Mesendoderm (in vitro differentiated cells): ENCODE results near the gene MAP2K3.
"Not testable (repeated sequence)": the region's sequence is repeated elsewhere in the genome, so short reads cannot be mapped to it uniquely, and the experiment has no call there.

Source experiments
- DNase-seq: peaks from one replicate; pipeline ENCODE4 v3.0.0; 2013
- H2AK5ac ChIP-seq: 2 replicates; pipeline ENCODE4 v1.6.1; 2013; ENCODE audit warnings: low read length, inconsistent platforms
- H2BK120ac ChIP-seq: 2 replicates; pipeline ENCODE4 v1.6.1; 2013; ENCODE audit warnings: low read depth, mild to moderate bottlenecking, low read length, moderate library complexity, mixed read lengths
- H2BK15ac ChIP-seq: replicated peaks from 2 replicates; pipeline ENCODE4 v1.6.1; 2013; ENCODE audit warnings: low read depth, mild to moderate bottlenecking, moderate library complexity
- H2BK5ac ChIP-seq: 2 replicates; pipeline ENCODE4 v1.6.1; 2013; ENCODE audit warnings: low read length, inconsistent platforms
- H3K18ac ChIP-seq: 2 replicates; pipeline ENCODE4 v1.6.1; 2013; ENCODE audit warnings: mild to moderate bottlenecking, low read length, mixed read lengths
- H3K23ac ChIP-seq: one replicate; pipeline ENCODE4 v1.6.1; 2013; ENCODE audit warnings: low read length
- H3K27ac ChIP-seq: 2 replicates; pipeline ENCODE4 v1.5.1; 2013; ENCODE audit warnings: low read depth, mild to moderate bottlenecking, inconsistent platforms, low read length, moderate library complexity
- H3K27me3 ChIP-seq: 2 replicates; pipeline ENCODE4 v1.6.1; 2013; ENCODE audit warnings: low read length, control low read depth, mild to moderate bottlenecking, inconsistent platforms; ENCODE audit not compliant: insufficient read depth, poor library complexity
- H3K36me3 ChIP-seq: 2 replicates; pipeline ENCODE4 v1.6.1; 2013; ENCODE audit warnings: low read length, inconsistent platforms; ENCODE audit not compliant: control insufficient read depth, insufficient read depth
- H3K4ac ChIP-seq: one replicate; pipeline ENCODE4 v1.6.1; 2013; ENCODE audit warnings: low read depth, mild to moderate bottlenecking, low read length, moderate library complexity
- H3K4me1 ChIP-seq: 2 replicates; pipeline ENCODE4 v1.6.1; 2013; ENCODE audit warnings: low read depth, low read length, inconsistent platforms; ENCODE audit not compliant: control insufficient read depth
- H3K4me2 ChIP-seq: 2 replicates; pipeline ENCODE4 v1.6.1; 2013; ENCODE audit warnings: low read length
- H3K4me3 ChIP-seq: 2 replicates; pipeline ENCODE4 v1.5.1; 2013; ENCODE audit warnings: mild to moderate bottlenecking, low read length
- H3K56ac ChIP-seq: one replicate; pipeline ENCODE4 v1.6.1; 2013; ENCODE audit warnings: low read length
- H3K79me1 ChIP-seq: 2 replicates; pipeline ENCODE4 v1.6.1; 2013; ENCODE audit warnings: low read length, inconsistent platforms
- H3K79me2 ChIP-seq: 2 replicates; pipeline ENCODE4 v1.6.1; 2013; ENCODE audit warnings: mild to moderate bottlenecking, low read length; ENCODE audit not compliant: control insufficient read depth, insufficient read depth
- H3K9ac ChIP-seq: 2 replicates; pipeline ENCODE4 v1.6.1; 2013; ENCODE audit warnings: low read length, inconsistent platforms
- H4K5ac ChIP-seq: one replicate; pipeline ENCODE4 v1.6.1; 2013; ENCODE audit warnings: low read length
- H4K8ac ChIP-seq: one replicate; pipeline ENCODE4 v1.6.1; 2013; ENCODE audit warnings: low read depth, mild to moderate bottlenecking, control low read depth, low read length, moderate library complexity
- WGBS: extraction: QIAGEN DNeasy Blood & Tissue Kit; methylation state at CpG from one replicate; pipeline ENCODE4 v1.1.7; 2013; ENCODE audit warnings: low lambda C conversion rate, missing lambda C conversion rate; ENCODE audit not compliant: insufficient coverage; ENCODE audit errors: extremely low coverage; 5-methylcytosine and 5-hydroxymethylcytosine counted together

Gene MAP2K3

GRCh38 chr17:21345236-21345635 lies 60.7 kb downstream of the MAP2K3 start:
- no peak overlapping the region for H3K9ac ChIP-seq
- no peak overlapping the region for H2BK120ac ChIP-seq
- H3K23ac ChIP-seq, result no peak overlapping the region
- H2AK5ac ChIP-seq, result no peak overlapping the region
- H3K4ac ChIP-seq, result no peak overlapping the region
- no peak overlapping the region for H3K4me3 ChIP-seq
- H3K56ac ChIP-seq, result no peak overlapping the region
- WGBS, result no CpG with 5 or more reads among the region's 10 CpGs
- H3K27ac ChIP-seq, result no peak overlapping the region
- no peaks in the 10 kb centered on the region for H3K79me1 ChIP-seq
- H4K8ac ChIP-seq, result no peak overlapping the region
- no peak overlapping the region for H4K5ac ChIP-seq
- no peak overlapping the region for H2BK5ac ChIP-seq
- H3K79me2 ChIP-seq, result no peaks in the 10 kb centered on the region
- H2BK15ac ChIP-seq, result no peak overlapping the region
- no peak for DNase-seq
- no peaks in the 10 kb centered on the region for H3K27me3 ChIP-seq
- H3K4me2 ChIP-seq, result no peak overlapping the region
- H3K4me1 ChIP-seq, result no peaks in the 10 kb centered on the region
- no peaks in the 10 kb centered on the region for H3K36me3 ChIP-seq
- H3K18ac ChIP-seq, result no peak overlapping the region

GRCh38 chr17:21346107-21346506 lies 61.6 kb downstream of the MAP2K3 start:
- H3K4ac ChIP-seq, H3K4me2 ChIP-seq, H3K56ac ChIP-seq, H2AK5ac ChIP-seq, H2BK5ac ChIP-seq, H3K79me1 ChIP-seq, H3K18ac ChIP-seq, H3K4me1 ChIP-seq, H3K79me2 ChIP-seq, H3K23ac ChIP-seq, DNase-seq, H3K4me3 ChIP-seq, H2BK120ac ChIP-seq, H4K8ac ChIP-seq, H4K5ac ChIP-seq, H2BK15ac ChIP-seq, H3K36me3 ChIP-seq, H3K27me3 ChIP-seq, H3K9ac ChIP-seq, H3K27ac ChIP-seq: not testable (repeated sequence)
- no CpG with 5 or more reads among the region's 2 CpGs for WGBS

- not testable (repeated sequence) for H3K4me3 ChIP-seq, H3K9ac ChIP-seq, H2BK120ac ChIP-seq, H3K27me3 ChIP-seq, H3K4me2 ChIP-seq, H3K4ac ChIP-seq, H2AK5ac ChIP-seq, H3K56ac ChIP-seq, H4K8ac ChIP-seq, H4K5ac ChIP-seq, H2BK15ac ChIP-seq, H3K23ac ChIP-seq, H3K79me1 ChIP-seq, H3K18ac ChIP-seq, H2BK5ac ChIP-seq, DNase-seq, H3K4me1 ChIP-seq, H3K79me2 ChIP-seq, H3K27ac ChIP-seq, H3K36me3 ChIP-seq
- no CpG with 5 or more reads among the region's 10 CpGs for WGBS
Observed at GRCh38 chr17:21346651-21347250, 62.2 kb downstream of the MAP2K3 start.

- H3K56ac ChIP-seq, H3K4me3 ChIP-seq, H3K9ac ChIP-seq, H2BK120ac ChIP-seq, H3K4ac ChIP-seq, H2BK15ac ChIP-seq, H3K36me3 ChIP-seq, H3K79me2 ChIP-seq, H3K27ac ChIP-seq, H3K23ac ChIP-seq, H3K4me2 ChIP-seq, H2AK5ac ChIP-seq, H4K5ac ChIP-seq, H3K27me3 ChIP-seq, H4K8ac ChIP-seq, H3K18ac ChIP-seq, DNase-seq, H2BK5ac ChIP-seq, H3K4me1 ChIP-seq, H3K79me1 ChIP-seq: not testable (repeated sequence)
- WGBS, result no CpG with 5 or more reads among the region's 6 CpGs
Observed at GRCh38 chr17:21347660-21348059, 63.1 kb downstream of the MAP2K3 start.

- not testable (repeated sequence) for H3K4me1 ChIP-seq, H3K56ac ChIP-seq, H2BK5ac ChIP-seq, H3K79me2 ChIP-seq, H3K27ac ChIP-seq, H3K36me3 ChIP-seq, H4K5ac ChIP-seq, H3K9ac ChIP-seq, H3K4ac ChIP-seq, H2AK5ac ChIP-seq, H3K18ac ChIP-seq, H2BK15ac ChIP-seq, H3K4me2 ChIP-seq, H3K4me3 ChIP-seq, H3K23ac ChIP-seq, DNase-seq, H3K79me1 ChIP-seq, H2BK120ac ChIP-seq, H3K27me3 ChIP-seq, H4K8ac ChIP-seq
- WGBS, result no CpG with 5 or more reads among the region's 14 CpGs
Observed at GRCh38 chr17:21348081-21348925, 63.8 kb downstream of the MAP2K3 start.
